ENCODE results near the gene THYN1.

The THYN1 gene

DNA sequence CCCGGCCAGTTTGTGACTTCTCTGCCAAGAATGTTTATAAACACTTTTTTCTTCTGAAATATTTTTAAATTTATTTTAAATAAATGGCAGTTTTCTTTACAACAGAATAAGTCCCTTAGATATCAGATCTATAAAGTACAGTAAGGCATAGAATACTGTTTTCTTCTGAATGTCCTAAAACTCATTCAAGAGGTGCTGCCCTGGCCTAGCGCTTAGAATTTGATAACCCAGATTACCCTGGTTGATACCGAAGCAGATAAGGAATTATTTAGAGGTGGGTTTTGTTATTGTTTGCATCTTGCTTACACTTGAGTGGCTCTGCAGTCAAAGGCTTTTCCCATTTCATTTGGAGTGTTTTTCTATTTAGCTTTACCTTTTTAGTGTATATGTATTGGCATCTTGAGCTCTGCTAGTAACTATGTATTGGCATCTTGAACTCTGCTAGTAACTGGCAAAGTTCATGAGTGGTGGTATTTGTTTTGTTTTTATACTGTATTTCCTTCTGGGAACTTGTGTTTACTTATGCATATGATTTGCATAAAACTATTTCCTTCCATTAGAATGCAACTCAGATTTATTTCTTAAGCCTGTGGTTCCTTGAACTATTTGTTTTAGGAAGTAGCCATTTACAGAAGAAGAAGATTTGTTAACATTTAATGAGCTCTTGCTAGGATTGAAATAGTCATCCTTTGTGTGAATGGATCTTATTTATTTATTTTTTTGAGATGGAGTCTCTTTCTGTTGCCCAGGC is 1.5 kb upstream of the THYN1 start:
- DNase-seq (ENCODE audit: extremely low read depth, low read depth) = no peak
- TF ChIP-seq, protein P1, sequence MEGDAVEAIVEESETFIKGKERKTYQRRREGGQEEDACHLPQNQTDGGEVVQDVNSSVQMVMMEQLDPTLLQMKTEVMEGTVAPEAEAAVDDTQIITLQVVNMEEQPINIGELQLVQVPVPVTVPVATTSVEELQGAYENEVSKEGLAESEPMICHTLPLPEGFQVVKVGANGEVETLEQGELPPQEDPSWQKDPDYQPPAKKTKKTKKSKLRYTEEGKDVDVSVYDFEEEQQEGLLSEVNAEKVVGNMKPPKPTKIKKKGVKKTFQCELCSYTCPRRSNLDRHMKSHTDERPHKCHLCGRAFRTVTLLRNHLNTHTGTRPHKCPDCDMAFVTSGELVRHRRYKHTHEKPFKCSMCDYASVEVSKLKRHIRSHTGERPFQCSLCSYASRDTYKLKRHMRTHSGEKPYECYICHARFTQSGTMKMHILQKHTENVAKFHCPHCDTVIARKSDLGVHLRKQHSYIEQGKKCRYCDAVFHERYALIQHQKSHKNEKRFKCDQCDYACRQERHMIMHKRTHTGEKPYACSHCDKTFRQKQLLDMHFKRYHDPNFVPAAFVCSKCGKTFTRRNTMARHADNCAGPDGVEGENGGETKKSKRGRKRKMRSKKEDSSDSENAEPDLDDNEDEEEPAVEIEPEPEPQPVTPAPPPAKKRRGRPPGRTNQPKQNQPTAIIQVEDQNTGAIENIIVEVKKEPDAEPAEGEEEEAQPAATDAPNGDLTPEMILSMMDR (IDR thresholded peaks at IDR 0.05; ENCODE audit: low read depth, low read length) = no peak

DNA sequence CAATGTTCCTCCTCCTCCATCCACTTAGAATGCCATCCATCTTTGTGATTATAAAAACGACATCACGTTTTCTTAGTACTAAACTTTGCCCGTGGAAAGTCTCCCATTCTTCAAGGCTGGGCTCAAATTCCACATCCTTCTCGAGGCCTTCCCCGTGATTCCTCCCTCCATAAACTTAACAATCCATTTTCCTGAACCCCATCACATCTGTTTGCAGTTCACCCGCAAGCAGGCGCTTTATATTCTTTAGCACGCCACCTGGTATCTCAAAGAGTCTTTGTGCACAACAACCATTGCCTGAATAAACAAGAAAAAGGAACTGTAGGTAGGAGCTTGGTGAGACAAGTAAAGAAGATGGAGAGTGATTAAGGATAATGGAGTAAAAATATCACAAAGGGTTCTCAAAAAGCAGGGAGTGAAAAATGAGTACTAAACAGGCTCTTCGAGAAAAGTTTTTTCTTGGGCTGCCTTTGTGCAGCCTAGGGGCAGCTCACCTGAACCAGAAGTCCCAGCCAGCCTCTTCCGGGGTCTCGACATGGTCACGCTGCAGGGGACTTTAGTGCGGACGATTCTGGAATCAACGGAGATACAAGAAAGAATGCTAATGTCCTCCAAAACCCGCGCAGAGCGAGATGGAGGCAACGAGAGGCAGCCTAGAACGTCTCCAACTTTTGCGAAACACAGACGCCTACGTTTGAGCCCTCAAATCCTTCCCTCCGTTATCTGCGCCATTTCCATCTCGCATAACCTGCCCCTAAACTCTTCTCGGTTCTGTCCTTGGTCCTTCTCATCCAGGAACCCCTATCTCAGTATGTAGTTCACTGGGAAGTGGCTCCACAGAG is 585 bp downstream of the THYN1 start:
- TF ChIP-seq, protein P1 (IDR thresholded peaks at IDR 0.05; ENCODE audit: low read depth, low read length) = no peak
- no peak for DNase-seq (ENCODE audit: extremely low read depth, low read depth)

DNA sequence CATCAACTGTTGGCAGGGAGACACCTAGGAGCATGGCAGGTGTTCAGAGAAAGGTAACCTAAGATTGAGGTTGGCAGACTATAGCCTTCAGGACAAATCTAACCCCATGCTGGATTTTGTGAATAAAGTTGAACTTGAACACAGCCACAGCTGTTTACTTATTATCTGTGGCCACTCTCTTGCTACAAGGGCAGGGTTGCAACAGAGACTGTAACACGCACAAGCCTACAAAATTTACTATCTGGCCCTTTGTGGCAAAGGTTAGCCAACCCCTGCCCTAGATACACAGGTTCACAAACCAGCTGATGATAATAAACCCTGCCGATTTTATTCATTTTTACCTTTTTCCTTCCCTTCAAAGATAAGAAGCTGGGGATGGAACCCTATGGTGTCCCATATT is 2.5 kb downstream of the THYN1 start:
- no peak for DNase-seq (ENCODE audit: extremely low read depth, low read depth)
- TF ChIP-seq, protein P1 (IDR thresholded peaks at IDR 0.05; ENCODE audit: low read depth, low read length) = no peak

DNA sequence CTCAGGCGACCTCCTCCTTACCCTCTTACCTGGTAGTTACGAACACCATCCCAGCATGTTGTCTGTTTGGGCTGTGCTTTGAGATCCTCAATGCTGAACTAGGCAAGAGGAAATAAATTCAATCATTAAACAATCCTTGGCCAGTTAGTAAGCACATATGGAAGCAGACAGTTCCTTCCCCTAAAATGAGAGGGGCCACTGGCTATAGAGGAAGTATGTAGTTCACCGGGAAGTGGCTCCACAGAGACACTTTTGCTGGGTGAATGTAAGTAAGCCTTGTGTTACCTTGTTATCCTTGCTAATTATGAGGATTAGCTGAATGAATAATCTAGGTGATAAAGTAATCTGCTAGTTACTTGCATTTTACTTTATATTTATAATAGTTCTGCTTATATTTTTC is 2.9 kb downstream of the THYN1 start:
- DNase-seq (ENCODE audit: extremely low read depth, low read depth) = no peak

DNA sequence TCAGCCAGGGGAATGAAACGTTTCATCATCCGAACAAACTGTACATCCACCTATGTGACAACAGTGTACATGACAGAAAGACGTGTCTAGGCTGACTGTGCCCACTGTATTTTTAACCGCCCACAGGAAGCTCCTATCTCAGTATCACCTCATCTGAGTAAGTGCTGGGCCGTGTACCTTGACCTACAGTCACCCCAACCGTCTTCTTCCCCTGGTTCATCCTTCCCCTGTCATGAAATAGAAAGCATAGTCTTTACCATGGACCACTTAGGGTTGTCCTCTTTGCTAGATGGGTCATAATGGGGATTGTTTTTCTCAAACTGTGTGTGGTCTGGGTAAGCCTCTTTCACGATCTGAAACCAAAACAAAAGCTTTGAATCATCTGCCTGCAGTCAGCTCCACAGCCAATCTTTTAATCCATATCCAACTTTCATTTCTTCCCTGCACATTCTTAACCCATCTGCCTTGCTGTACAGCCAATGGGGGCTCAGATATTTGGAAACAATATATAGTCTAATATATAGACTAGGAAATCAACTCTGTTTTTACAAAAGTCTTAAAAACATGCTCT is 4.2 kb downstream of the THYN1 start:
- no peak for DNase-seq (ENCODE audit: extremely low read depth, low read depth)
- TF ChIP-seq, protein P1 (IDR thresholded peaks at IDR 0.05; ENCODE audit: low read depth, low read length) = no peak

More for the DNA sequence above, 2.9 kb downstream of the THYN1 start:
- TF ChIP-seq, protein P1 (IDR thresholded peaks at IDR 0.05; ENCODE audit: low read depth, low read length) = no peak

DNA sequence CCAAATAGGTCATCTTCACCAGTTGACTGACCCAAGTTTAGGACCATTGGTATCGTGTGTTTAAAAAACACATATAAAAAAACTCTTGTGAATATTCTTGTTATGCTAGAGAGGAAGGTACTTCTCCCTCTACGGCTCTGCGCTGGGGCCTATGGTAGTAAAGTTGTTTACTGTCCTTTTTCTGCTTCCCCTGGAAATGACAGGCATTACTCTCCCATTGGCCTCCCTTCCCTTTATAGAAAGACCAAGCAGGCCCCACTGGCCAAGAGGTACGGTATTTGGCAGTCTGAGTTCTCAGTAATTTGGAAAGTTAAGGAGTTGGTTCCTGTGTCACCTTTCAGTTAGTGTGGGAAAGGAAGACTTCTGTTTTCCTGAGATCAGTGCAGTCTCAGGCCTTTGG is 6.5 kb downstream of the THYN1 start:
- TF ChIP-seq, protein P1 (IDR thresholded peaks at IDR 0.05; ENCODE audit: low read depth, low read length) = no peak
- no peak for DNase-seq (ENCODE audit: extremely low read depth, low read depth)

DNA sequence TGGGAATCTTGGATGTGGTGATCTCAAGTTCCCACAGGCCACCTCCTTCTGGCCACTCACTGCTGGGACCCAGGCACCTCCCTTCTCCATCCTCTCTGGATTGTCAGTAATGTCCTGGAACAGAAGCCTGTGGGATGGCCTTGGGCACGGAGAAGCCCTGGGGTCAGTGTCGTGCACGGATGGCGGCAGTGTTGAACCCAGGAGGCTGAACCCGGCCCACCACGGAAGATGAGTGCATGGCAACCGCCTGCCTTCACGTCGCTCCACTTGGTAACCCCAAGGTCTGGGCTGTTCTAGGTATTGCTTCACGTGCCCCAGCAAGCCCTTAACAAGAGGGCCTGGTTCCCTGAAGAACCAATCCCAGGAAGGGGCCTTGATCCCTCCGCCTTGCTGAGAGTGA is 7.1 kb downstream of the THYN1 start:
- TF ChIP-seq, protein P1 (IDR thresholded peaks at IDR 0.05; ENCODE audit: low read depth, low read length) = no peak
- no peak for DNase-seq (ENCODE audit: extremely low read depth, low read depth)
